Fibroblast of mammary gland (primary cell): ENCODE data around the gene CENPB.
"Not testable (repeated sequence)": the region's sequence is repeated elsewhere in the genome, so short reads cannot be mapped to it uniquely, and the experiment has no call there.

Experiments used
- DNase-seq: peaks from one replicate; pipeline ENCODE4 v3.0.0-alpha.2; 2010; ENCODE audit warnings: low read depth
- H3K4me3 ChIP-seq: 2 replicates; pipeline ENCODE4 v1.5.1; 2011; ENCODE audit warnings: low read depth, mild to moderate bottlenecking, low read length, moderate library complexity; ENCODE audit not compliant: control insufficient read depth
- CTCF ChIP-seq: conservative IDR thresholded peaks from 2 replicates; pipeline ENCODE4 v1.5.1; 2011; ENCODE audit warnings: low read depth, low read length, inconsistent platforms; ENCODE audit not compliant: control insufficient read depth, insufficient read depth

CENPB gene, protein sequence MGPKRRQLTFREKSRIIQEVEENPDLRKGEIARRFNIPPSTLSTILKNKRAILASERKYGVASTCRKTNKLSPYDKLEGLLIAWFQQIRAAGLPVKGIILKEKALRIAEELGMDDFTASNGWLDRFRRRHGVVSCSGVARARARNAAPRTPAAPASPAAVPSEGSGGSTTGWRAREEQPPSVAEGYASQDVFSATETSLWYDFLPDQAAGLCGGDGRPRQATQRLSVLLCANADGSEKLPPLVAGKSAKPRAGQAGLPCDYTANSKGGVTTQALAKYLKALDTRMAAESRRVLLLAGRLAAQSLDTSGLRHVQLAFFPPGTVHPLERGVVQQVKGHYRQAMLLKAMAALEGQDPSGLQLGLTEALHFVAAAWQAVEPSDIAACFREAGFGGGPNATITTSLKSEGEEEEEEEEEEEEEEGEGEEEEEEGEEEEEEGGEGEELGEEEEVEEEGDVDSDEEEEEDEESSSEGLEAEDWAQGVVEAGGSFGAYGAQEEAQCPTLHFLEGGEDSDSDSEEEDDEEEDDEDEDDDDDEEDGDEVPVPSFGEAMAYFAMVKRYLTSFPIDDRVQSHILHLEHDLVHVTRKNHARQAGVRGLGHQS

DNA sequence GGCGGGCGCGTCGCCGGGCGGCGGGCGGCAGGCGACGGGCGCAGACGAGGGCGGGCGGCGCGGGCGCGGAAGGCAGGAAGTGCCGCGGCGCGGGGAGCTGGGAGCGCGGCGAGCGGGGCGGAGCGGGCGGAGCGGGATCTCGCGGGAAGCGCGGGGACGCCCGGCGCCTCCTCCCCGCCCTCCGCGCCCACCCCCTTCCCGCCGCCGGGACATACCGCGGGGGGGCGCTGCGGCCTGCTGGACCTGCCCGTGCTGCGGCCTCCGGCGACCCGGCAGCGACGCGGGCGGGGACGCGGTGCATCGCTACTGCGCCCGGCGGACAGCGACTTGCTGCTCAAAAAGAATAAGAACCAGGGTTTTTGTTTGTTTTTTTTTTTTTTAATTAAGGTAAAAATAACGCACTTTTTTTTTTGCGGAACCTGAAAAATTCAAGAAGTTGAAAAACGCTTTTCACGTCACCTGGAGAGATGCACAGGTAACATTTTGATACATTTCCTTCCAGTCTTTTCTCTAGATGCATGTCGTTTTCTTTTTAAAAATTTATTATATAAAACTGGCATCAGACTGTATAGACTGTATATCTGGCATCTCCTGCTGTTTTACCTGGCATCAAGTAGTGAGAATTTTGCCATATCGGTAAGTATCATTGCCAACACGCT is at the start of gene CENPB:
TSS of gene CENPB (minus strand) at position 76 of the 659 bp plus-strand sequence. CDS start 257 bp downstream, outside the sequence.
- TF ChIP-seq CTCF: peak; percentile 25
- peak within 1 kb of the TSS; percentile 72 for H3K4me3 ChIP-seq
- DNase-seq: peak; percentile 71

GRCh38 chr20:3836132-3836531 is 49.6 kb upstream of the CENPB start:
- no peak overlapping the region for H3K4me3 ChIP-seq
- no peak for DNase-seq
- no peak for TF ChIP-seq CTCF

GRCh38 chr20:3829891-3830290 is 43.4 kb upstream of the CENPB start:
- not testable (repeated sequence) for DNase-seq, H3K4me3 ChIP-seq

- DNase-seq: no peak
- no peak overlapping the region for H3K4me3 ChIP-seq
- TF ChIP-seq CTCF: no peak
Observed at GRCh38 chr20:3828798-3829197, 42.3 kb upstream of the CENPB start.

DNA sequence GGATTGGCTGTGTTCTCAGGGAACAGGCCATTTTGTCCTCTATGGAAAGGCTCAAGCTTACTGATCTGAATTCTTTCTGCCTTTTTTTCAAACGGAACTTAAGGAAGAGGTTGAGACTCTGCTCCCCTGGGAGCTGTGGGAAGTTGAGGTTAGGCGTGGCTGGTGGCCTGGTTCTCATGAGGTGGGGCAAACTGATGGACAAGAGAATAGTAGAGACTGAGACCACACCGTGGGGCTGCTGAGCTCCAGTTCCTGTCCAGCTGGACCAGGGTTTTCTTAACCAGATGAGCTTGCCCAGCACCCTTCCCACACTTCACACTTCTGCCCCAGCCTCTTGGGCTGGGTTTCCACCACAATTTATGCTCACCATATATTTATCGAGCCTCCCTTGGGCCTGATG is 39.9 kb upstream of the CENPB start:
- no peak for DNase-seq
- no peak overlapping the region for H3K4me3 ChIP-seq
- no peak for TF ChIP-seq CTCF

DNA sequence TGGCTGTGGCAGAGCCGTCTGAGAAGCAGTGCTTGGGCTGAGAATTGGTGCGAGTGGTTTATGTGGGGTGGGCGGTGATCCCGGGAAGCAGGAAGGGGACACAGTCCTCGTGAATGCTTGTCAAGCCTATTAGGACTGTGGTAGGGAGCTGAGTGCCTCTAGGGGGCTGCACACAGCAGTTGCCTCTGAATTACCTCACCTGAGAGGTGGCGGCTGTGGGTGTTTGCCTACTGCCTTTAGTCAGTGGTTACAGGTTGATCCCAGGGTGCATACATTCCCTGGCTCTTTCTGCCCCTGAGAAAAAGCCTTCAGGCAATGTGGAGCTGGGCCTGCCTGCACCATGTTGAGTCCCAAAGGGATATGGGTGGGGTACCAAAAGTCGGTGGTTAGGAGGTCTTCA is 39.0 kb upstream of the CENPB start:
- no peak overlapping the region for H3K4me3 ChIP-seq
- DNase-seq: no peak
- no peak for TF ChIP-seq CTCF

DNA sequence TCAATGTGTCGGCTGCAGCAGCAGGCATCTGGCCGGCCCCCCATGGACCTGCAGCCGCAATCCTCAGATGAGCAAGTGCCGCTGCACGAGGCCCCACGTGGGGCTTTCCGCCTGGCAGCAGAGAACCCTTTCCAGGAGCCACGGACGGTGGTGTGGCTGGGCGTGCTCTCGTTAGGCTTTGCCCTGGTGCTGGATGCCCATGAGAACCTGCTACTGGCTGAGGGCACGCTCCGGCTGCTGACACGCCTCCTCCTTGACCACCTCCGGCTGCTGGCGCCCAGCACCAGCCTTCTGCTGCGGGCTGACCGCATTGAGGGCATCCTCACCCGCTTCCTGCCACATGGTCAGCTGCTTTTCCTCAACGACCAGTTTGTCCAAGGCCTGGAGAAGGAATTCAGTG is 37.3 kb upstream of the CENPB start:
- TF ChIP-seq CTCF: no peak
- no peak for DNase-seq

More for the DNA sequence above, 37.3 kb upstream of the CENPB start:
- no peak overlapping the region for H3K4me3 ChIP-seq
